Activated CD8-positive, alpha-beta T cell treated with anti-CD3 and anti-CD28 coated beads for 36 hours (primary cell): Measurements from ENCODE around the gene PLP2. TPM values are rescaled to one million over a fixed set of nuclear protein-coding genes. Genes with fewer than 3 reads are reported as not detected.
"Not testable (repeated sequence)": the region's sequence is repeated elsewhere in the genome, so short reads cannot be mapped to it uniquely, and the experiment has no call there.

Experiments
- ATAC-seq: fragments of 200-7000 bp; cut with Tn5 transposase; one replicate; pipeline ENCODE4 v1.10.0; 2021; ENCODE audit warnings: mild to moderate bottlenecking, moderate library complexity
- CTCF ChIA-PET: fragments of 350-600 bp; sonication (Branson Sonifier 250); formaldehyde crosslinking; loops from one replicate; lab custom pipeline; 2021; ENCODE audit warnings: antibody characterized with exemption; lab: Charles Lee
- POLR2A ChIA-PET: fragments of 350-600 bp; sonication (Branson Sonifier 250); formaldehyde crosslinking; loops from one replicate; lab custom pipeline; 2021; ENCODE audit warnings: antibody characterized with exemption; lab: Charles Lee
- DNase-seq: peaks from one replicate; pipeline ENCODE4 v3.0.0-alpha.2; 2020
- H3K27ac Mint-ChIP-seq: one replicate; pipeline ENCODE4 v1.8.0; 2021; ENCODE audit warnings: mild to moderate bottlenecking, mixed read lengths
- H3K27me3 Mint-ChIP-seq: one replicate; pipeline ENCODE4 v1.8.0; 2021; ENCODE audit warnings: mixed read lengths
- H3K36me3 Mint-ChIP-seq: one replicate; pipeline ENCODE4 v1.8.0; 2021; ENCODE audit warnings: low read depth, mixed read lengths
- H3K4me1 Mint-ChIP-seq: one replicate; pipeline ENCODE4 v1.8.0; 2021; ENCODE audit warnings: low read depth, mixed read lengths
- H3K4me3 Mint-ChIP-seq: one replicate; pipeline ENCODE4 v1.8.0; 2021; ENCODE audit warnings: mild to moderate bottlenecking, moderate library complexity, mixed read lengths
- H3K9me3 Mint-ChIP-seq: one replicate; pipeline ENCODE4 v1.8.0; 2021; ENCODE audit warnings: mixed read lengths
- intact Hi-C: fragments of 100-400 bp; cut with micrococcal nuclease; formaldehyde crosslinking; loops from one replicate; pipeline ENCODE4 v1.10.0; 2022
- total RNA-seq, 2 experiments: library from RNA; stranded (reverse); gene quantifications; one replicate each; pipeline ENCODE4 v1.2.3, GENCODE V29; 2021
- TF ChIP-seq, protein P1 (sequence below): fragments of 200-600 bp; IDR thresholded peaks from one replicate; pipeline ENCODE4 v1.8.0; 2022; ENCODE audit warnings: antibody characterized with exemption, mild to moderate bottlenecking

Gene PLP2
- total RNA-seq, 2 experiments from 2014 or later: 130 to 136 TPM

DNA sequence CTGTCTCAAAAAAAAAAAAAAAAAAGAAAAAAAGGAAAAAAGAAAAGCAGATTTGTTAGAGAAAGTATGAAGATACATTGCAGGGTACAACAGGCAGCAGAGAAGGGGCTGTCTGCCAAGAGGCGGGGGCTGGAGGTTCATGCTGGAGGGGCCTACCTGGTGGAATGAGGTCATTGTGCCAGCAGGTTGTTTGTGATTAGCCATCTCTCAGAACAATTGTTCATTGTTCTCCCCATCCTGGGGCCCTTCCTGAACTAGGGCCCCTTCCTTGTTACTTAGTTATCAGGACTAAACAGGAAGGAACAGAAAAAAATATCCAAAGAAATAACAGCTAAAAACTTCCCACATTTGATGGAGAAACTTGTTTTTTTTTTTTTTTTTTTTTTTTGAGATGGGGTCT is 34.2 kb upstream of the PLP2 start:
- no peak for ATAC-seq
- no peaks in the 10 kb centered on the region for H3K4me1 Mint-ChIP-seq
- no peaks in the 10 kb centered on the region for H3K27me3 Mint-ChIP-seq
- H3K27ac Mint-ChIP-seq: no peak overlapping the region
- TF ChIP-seq, protein P1, sequence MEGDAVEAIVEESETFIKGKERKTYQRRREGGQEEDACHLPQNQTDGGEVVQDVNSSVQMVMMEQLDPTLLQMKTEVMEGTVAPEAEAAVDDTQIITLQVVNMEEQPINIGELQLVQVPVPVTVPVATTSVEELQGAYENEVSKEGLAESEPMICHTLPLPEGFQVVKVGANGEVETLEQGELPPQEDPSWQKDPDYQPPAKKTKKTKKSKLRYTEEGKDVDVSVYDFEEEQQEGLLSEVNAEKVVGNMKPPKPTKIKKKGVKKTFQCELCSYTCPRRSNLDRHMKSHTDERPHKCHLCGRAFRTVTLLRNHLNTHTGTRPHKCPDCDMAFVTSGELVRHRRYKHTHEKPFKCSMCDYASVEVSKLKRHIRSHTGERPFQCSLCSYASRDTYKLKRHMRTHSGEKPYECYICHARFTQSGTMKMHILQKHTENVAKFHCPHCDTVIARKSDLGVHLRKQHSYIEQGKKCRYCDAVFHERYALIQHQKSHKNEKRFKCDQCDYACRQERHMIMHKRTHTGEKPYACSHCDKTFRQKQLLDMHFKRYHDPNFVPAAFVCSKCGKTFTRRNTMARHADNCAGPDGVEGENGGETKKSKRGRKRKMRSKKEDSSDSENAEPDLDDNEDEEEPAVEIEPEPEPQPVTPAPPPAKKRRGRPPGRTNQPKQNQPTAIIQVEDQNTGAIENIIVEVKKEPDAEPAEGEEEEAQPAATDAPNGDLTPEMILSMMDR: no peak
- peaks cover 2% of the 10 kb centered on the region for H3K36me3 Mint-ChIP-seq
- no peak overlapping the region for H3K4me3 Mint-ChIP-seq
- H3K9me3 Mint-ChIP-seq: peaks cover 2% of the 10 kb centered on the region
- DNase-seq: no peak
- intact Hi-C loops: no loop called here
- ChIA-PET POLR2A (no interaction called here), CTCF (no interaction called here)

DNA sequence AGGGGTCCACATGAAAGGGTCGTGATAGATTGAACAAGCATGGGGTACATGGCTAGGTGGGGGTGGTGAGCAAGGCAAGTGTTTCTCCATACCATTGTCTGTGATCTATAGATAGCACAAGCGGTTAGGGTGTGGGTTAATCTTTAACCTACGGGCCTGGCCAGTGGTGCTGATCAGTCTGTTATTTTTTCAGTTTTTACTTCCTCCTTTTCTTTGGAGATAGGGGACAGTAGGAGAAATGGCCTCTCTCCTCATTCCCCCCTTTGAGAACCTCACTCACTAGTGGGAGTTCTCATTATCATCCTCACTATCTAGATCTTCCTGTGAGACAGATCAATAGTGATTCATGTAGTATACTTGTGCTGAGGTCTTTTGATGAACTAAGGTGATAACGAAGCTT is 32.0 kb upstream of the PLP2 start:
- Mint-ChIP-seq H3K27ac (no peak overlapping the region), H3K4me1 (peaks cover 5% of the 10 kb centered on the region), H3K27me3 (no peaks in the 10 kb centered on the region), H3K9me3 (peaks cover 2% of the 10 kb centered on the region), H3K4me3 (no peak overlapping the region), H3K36me3 (peaks cover 2% of the 10 kb centered on the region)
- ChIA-PET CTCF (no interaction called here), POLR2A (no interaction called here)
- DNase-seq (no peak), ATAC-seq (no peak)
- TF ChIP-seq, protein P1: no peak
- intact Hi-C loops: no loop called here

DNA sequence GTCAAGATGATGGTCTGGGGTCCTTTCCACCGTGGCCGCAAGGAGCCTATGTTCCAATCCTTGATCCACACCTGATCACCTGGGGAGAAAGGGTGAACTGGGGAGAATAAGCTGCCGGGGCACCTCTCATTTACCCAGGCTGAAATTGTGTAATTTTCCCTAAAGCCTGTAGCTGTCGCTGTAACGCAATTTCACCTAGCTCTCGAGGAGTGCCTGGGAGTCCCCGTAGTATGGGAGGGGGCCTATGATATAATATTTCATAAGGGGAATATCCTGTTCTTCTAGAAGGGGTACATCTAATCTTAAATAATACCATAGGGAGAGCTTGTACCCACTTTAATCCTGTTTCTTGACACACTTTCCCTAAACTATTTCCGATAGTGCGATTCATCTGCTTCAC is 29.4 kb upstream of the PLP2 start:
- CTCF ChIA-PET: interaction anchor here (0.7 to 4.1 kb wide), 6 partner anchors 11 to 51 kb away, joined by 3 to 18 read pairs (median 4); no protein-coding TSS in a partner anchor
- intact Hi-C loops, POLR2A ChIA-PET, H3K27ac Mint-ChIP-seq, H3K4me3 Mint-ChIP-seq, H3K27me3 Mint-ChIP-seq, DNase-seq, H3K36me3 Mint-ChIP-seq, H3K4me1 Mint-ChIP-seq, H3K9me3 Mint-ChIP-seq, ATAC-seq: not testable (repeated sequence)
- TF ChIP-seq, protein P1: peak; percentile 48

DNA sequence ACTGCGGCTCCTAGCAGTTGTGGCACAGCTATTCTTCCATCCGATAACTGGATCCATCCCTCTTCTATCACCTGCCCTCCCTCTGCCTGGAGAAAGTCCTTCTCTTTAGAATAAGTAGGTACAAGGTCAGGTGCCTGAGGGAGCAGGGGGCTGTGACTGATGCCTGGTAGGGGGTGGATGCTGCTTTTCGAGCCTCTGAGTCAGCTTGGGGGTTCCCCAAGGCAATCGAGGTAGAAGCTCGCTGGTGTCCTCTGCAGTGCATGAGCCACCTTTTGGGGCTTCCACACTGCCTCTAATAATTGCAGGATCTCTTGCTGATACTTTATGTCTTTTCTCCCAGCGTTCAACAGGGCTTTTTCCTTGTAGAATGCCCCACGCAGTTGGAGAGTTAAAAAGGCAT is 28.5 kb upstream of the PLP2 start:
- H3K4me1 Mint-ChIP-seq, H3K27ac Mint-ChIP-seq, H3K9me3 Mint-ChIP-seq, H3K4me3 Mint-ChIP-seq, H3K27me3 Mint-ChIP-seq, intact Hi-C loops, H3K36me3 Mint-ChIP-seq: not testable (repeated sequence)
- ChIA-PET POLR2A (interaction anchor here (0.8 kb wide), 1 partner anchor 22 kb away, joined by 3 read pairs; no protein-coding TSS in a partner anchor), CTCF (interaction anchor here (0.9 to 4.1 kb wide), 5 partner anchors 13 to 121 kb away, joined by 3 to 18 read pairs (median 4); partner anchors contain the start of gene FOXP3)
- ATAC-seq (peak; percentile 47), DNase-seq (peak; percentile 56)

DNA sequence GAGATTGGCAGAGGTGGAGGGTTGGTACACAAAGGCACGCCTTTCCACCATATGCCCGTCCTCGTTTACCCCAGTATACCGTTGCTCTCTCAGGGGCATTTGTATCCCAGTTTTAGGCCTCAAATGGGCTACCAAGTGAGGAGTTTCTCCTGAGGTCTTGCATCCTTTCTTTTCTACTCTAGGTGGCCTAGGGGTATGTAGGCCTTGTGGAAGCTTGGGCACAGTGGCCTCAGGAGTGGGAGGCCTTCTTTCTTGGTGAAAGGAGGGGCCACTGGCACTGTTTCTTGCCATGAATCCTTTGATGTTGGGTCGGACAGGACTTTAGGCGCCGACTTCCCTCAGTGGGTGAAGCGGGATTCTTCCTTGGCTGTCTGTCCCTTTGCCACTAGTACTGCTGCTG is 24.4 kb upstream of the PLP2 start:
- ChIA-PET CTCF (no interaction called here), POLR2A (no interaction called here)
- H3K9me3 Mint-ChIP-seq: no peaks in the 10 kb centered on the region

More for the DNA sequence above, 24.4 kb upstream of the PLP2 start:
- TF ChIP-seq, protein P1: no peak
- ATAC-seq (no peak), DNase-seq (no peak)
- Mint-ChIP-seq H3K4me1 (peaks cover 5% of the 10 kb centered on the region), H3K27me3 (no peaks in the 10 kb centered on the region), H3K27ac (no peak overlapping the region), H3K36me3 (no peaks in the 10 kb centered on the region), H3K4me3 (no peak overlapping the region)
- intact Hi-C loops: no loop called here
